ENCODE data around the gene ECHS1.
"Not testable (repeated sequence)": the region's sequence is repeated elsewhere in the genome, so short reads cannot be mapped to it uniquely, and the experiment has no call there.

Gene ECHS1

GRCh38 chr10:133397938-133398337 lies 24.8 kb upstream of the ECHS1 start:
- no peak for DNase-seq

GRCh38 chr10:133396035-133396624 lies 23.0 kb upstream of the ECHS1 start:
- no peak for DNase-seq

DNA sequence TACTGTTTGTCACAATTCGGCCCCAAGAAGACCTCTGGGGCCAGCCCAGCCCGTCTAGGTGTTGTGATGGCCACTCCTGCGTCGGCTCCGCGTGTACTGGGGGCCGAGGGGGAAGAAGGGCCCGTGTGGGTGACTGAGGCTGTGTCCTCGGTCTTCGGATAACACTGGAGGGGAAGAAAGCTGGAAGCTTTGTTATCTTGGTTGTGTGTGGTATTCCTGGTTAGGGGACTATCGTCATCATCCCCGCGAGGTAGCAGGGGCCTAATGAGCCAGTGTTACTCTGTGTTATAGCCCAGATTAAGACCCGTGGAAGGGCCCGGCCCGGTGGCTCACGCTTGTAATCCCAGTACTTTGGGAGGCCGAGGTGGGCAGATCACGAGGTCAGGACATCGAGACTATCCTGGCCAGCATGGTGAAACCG lies 21.7 kb upstream of the ECHS1 start:
- DNase-seq = no peak

- DNase-seq = peak; percentile 87
Measured at GRCh38 chr10:133394064-133394663, 21.0 kb upstream of the ECHS1 start, which contains the start of gene MTG1. Gene MTG1, plus strand, starts transcription at chr10:133394157. Its CDS starts 64 bp downstream, at chr10:133394221.

DNA sequence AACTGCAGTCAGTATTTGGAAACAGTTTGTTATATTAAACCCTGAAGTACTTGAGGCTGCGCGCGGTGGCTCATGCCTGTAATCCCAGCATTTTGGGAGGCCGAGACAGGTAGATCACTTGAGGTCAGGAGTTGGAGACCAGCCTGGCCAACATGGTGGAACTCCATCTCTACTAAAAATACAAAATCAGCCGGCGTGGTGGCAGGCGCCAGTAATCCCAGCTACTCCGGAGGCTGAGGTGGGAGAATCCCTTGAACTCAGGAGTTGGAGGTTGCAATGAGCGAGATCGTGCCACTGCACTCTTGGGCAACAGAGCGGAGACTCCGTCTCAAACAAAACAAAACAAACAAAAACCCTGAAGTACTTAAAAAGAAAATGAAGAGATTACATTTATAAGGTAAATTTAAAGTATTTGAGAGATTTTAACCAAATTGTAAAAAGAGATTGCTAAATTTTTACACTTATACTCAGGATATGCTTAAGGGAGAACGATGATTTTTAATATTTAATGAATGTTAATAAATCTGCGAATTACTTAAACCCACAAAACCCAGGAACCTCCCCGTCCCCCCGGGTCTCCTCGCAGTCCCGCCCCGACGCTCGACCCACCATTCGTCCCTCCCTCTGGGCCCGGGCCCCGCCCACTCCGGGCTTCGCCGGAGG lies 20.4 kb upstream of the ECHS1 start:
- no peak for DNase-seq

- no peak for DNase-seq
Measured at GRCh38 chr10:133391761-133392518, 18.8 kb upstream of the ECHS1 start.

DNA sequence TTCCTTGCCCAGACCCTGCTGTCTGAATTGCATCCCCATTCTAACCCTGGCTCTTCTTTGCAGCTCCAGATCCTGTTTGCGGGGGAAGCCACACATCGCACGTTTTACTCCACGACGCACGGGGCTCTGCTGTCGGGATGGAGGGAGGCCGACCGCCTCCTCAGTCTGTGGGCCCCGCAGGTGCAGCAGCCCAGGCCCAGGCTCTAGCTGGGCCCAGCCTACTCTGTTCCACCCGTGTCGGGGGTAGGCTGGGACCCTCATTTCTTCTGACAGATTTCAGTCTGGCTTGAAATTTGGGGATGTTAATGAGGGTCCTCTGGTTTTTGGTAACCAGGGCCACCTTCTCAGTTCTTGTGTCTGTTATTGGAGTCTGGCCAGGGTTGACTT lies 18.1 kb upstream of the ECHS1 start:
- DNase-seq = no peak

DNA sequence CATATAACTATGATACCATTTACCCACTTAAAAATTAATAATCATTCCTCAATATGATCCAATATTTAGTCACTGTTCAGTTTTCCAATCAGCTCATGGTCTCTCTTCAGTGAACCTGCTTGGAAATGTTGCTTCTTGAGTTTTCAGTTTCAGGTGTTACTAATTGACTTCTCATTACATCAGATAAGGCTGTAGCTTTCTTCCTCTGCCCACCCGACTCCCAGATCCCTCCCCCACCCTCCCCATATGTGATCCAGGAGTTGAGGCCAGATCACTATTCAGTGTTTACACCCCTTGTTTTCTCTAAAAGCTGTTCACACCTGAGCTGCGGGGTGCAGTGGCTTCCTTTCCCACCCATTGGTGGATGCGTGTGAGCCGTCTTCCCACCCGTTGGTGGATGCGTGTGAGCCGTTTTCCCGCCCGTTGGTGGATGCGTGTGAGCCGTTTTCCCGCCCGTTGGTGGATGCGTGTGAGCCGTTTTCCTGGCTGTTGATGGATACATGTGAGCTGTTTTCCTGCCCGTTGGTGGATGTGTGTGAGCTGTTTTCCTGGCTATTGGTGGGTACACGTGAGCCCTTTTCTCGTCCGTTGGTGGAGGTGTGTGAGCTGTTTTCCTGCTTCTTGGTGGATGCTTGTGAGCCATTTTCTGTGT lies 17.6 kb upstream of the ECHS1 start:
- no peak for DNase-seq

DNA sequence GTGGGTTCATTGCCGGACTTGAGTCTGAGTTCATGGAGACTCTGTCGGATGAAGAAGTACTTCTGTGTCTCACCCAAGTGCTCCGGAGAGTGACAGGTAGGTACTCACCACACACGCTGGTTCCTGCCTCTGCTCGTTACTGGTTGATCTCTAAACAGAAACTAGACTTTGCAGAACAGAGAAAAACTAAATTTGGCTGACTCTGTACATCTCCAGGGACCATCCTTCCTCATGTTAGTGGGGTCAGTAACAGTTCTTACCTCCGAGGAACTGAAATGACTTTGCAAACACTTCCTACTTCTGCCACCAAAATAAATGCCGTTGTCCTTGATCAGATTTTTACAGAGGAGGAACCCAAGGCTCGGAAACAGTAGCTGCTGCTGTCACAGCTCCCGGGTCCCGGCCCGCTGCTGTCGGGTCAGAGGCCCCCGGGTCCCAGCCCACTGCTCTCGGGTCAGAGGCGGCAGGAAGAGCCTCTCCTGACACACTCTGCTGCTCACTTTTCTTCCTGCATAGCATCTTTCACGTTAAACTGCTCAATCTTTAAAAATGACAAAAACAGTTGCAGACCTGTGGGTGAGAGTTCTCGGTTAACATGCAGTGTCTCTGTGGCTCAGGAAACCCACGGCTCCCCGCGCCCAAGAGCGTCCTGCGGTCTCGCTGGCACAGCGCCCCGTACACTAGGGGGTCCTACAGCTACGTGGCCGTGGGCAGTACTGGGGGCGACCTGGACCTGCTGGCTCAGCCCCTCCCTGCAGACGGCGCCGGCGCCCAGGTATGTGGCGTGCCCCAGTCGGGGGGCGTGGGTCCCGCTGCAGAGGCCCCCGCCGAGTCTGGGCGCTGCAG lies 16.0 kb upstream of the ECHS1 start:
- no peak for DNase-seq

- no peak for DNase-seq
Measured at GRCh38 chr10:133388236-133388972, 15.2 kb upstream of the ECHS1 start.

GRCh38 chr10:133386951-133387350 lies 13.8 kb upstream of the ECHS1 start:
- DNase-seq = not testable (repeated sequence)

DNA sequence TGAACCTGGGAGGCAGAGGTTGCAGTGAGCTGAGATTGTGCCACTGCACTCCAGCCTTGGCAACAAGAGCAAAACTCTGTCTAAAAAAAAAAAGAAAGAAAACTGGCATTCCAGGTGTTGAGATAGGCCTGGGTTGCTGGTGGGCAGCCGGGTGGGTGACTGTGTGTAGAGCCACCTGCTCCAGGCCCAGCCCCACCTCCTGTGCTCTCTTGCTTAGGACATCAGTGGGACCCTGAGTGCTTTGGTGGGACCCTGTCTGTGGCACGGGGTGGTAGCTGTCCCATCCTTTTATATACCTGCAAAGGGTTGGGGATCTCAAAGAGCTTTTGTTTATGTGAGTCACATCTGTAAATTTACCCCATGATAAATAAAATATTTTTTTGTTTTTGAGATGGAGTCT lies 12.1 kb upstream of the ECHS1 start:
- DNase-seq = no peak

DNA sequence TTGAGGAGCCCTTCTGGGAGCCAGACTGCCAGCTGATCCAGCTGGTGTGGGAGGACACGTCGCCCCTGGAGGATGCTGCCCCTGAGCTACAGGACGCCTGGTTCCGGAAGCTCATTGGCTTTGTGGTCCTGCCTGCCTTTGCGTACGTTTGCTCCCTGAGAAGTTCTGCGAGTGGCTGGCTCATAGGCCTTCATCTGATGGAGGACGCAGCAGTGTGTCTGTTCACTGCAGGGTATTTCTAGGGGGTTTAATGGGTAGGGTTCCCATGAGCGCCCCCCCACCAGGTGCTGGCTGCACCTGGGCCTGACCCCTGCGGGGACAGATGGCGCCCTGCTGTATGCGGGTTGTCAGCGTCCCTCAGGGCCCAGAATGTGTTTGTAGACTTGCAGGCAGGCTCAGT lies 10.9 kb upstream of the ECHS1 start:
- no peak for DNase-seq

GRCh38 chr10:133383551-133383950 lies 10.4 kb upstream of the ECHS1 start:
- no peak for DNase-seq

DNA sequence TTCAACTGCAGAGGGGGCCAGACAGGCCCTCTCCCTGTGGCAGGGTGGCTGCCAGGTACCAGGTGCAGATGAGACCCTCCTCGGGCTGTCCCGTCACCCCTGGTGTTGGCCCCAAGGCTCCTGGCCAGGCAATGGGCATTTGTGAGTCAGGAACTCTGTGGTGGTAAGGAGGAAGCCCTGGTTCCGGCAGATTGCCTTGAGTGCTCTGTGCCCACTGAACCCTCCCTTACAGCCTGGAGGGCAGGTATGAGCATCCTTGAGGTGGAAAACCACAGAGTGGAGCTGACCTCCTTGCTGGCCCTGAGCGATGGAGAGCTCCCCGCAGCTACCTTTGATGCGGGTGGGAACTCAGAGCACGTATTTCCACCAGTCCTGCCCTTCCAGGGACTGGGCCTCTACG lies 7.9 kb upstream of the ECHS1 start:
- no peak for DNase-seq

- DNase-seq = no peak
Measured at GRCh38 chr10:133379801-133380666, 6.9 kb upstream of the ECHS1 start.

- no peak for DNase-seq
Measured at GRCh38 chr10:133379152-133379800, 6.1 kb upstream of the ECHS1 start, which contains the start of gene PAOX. Gene PAOX, plus strand, starts transcription at chr10:133379262. Its CDS starts 55 bp downstream, at chr10:133379317.

- DNase-seq = no peak
Measured at GRCh38 chr10:133378251-133379096, 5.3 kb upstream of the ECHS1 start.

DNA sequence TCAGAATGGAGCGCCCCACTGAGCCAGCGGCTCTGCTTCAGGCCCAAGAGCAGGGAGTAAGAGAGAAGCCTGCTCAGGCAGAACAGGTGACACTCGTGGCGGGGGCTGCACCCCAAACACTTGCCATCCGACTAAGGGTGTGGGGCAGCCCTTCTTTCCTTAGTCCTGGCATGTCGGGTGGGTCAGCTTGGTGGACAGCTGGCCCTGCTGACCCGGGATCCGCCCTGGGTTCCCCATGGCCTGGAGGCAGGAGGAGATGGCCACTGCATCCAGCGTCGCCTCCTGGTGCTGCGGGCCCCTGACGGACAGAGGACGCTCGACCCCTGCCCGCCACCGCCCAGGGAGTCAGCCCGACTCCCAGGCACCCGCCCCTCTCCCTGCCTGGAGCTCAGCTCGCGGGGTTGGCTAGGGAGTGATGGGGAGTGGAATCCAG lies 4.7 kb upstream of the ECHS1 start:
- DNase-seq = no peak
